ENCODE results near the gene TLE2.

DNA sequence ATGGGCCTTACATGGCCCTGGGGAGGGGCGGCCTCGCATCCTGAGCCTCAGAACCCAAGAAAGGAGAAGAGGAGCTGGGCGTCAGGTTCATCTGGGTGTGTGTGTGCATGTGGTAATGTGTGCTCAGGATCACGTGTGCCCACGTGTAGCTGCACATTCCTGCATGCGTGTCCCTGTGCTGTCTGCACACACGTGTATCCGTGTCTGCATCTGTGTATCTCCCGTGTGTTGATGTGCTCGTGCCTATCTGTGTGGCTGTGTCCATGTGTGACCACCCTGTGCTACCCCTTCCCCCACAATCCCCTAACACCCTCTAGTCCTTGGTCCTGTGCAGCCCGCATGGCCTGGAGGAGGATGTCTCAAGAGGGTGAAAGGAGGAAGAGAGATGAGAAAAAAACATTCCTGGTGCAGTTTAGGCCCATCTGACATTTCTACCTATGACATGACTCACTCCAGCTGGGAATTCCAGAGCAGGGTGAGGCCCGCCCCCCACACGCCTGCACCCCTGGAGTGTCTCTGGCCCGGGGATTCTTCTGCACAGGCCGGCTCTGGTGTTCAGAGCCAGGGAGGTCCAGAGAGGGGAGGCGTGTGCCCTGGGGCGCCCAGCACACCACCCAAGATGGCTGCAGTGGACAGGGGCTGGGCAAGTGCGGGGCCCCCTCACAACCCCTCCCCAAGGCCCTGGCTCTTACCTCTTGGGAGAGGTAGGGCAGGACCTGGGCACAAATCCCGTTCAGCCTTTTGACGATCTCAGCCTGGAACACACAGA lies 26.1 kb upstream of the TLE2 start:
- TF ChIP-seq POLR2A (IDR thresholded peaks at IDR 0.05; ENCODE audit: borderline replicate concordance, extremely low read depth, insufficient read depth, insufficient read length) (no peak), SIN3A (IDR thresholded peaks at IDR 0.05; ENCODE audit: low read depth) (peak; percentile 70; the same call in 1 of the 2 replicates), EZH2phosphoT487 (IDR thresholded peaks at IDR 0.05; ENCODE audit: borderline replicate concordance) (no peak), YY1 (IDR thresholded peaks at IDR 0.05; ENCODE audit: extremely low read depth, insufficient replicate concordance, low read depth, low read length) (no peak), EZH2 (IDR thresholded peaks at IDR 0.05) (no peak), POLR2AphosphoS5 (IDR thresholded peaks at IDR 0.05; ENCODE audit: low read depth, low read length) (no peak), SP1 (IDR thresholded peaks at IDR 0.05; ENCODE audit: low read depth) (peak; percentile 37; the same call in 1 of the 2 replicates), EGR1 (IDR thresholded peaks at IDR 0.05; ENCODE audit: low read depth) (no peak), CBX3 (IDR thresholded peaks at IDR 0.05; ENCODE audit: low read depth) (no peak)
- TF ChIP-seq, protein P1, sequence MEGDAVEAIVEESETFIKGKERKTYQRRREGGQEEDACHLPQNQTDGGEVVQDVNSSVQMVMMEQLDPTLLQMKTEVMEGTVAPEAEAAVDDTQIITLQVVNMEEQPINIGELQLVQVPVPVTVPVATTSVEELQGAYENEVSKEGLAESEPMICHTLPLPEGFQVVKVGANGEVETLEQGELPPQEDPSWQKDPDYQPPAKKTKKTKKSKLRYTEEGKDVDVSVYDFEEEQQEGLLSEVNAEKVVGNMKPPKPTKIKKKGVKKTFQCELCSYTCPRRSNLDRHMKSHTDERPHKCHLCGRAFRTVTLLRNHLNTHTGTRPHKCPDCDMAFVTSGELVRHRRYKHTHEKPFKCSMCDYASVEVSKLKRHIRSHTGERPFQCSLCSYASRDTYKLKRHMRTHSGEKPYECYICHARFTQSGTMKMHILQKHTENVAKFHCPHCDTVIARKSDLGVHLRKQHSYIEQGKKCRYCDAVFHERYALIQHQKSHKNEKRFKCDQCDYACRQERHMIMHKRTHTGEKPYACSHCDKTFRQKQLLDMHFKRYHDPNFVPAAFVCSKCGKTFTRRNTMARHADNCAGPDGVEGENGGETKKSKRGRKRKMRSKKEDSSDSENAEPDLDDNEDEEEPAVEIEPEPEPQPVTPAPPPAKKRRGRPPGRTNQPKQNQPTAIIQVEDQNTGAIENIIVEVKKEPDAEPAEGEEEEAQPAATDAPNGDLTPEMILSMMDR (IDR thresholded peaks at IDR 0.05 in 2 of 3, conservative IDR thresholded peaks at IDR 0.05 in 1 of 3; ENCODE audit: borderline replicate concordance in 1 of 3, insufficient read depth in 1 of 3, low read depth in 2 of 3, low read length in 2 of 3) = no peak
- TF ChIP-seq, protein P2, sequence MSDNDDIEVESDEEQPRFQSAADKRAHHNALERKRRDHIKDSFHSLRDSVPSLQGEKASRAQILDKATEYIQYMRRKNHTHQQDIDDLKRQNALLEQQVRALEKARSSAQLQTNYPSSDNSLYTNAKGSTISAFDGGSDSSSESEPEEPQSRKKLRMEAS (IDR thresholded peaks at IDR 0.05) = 0 out of 2 replicates have a peak, but pooled peaks have one; percentile 37
- TF ChIP-seq, protein P3, sequence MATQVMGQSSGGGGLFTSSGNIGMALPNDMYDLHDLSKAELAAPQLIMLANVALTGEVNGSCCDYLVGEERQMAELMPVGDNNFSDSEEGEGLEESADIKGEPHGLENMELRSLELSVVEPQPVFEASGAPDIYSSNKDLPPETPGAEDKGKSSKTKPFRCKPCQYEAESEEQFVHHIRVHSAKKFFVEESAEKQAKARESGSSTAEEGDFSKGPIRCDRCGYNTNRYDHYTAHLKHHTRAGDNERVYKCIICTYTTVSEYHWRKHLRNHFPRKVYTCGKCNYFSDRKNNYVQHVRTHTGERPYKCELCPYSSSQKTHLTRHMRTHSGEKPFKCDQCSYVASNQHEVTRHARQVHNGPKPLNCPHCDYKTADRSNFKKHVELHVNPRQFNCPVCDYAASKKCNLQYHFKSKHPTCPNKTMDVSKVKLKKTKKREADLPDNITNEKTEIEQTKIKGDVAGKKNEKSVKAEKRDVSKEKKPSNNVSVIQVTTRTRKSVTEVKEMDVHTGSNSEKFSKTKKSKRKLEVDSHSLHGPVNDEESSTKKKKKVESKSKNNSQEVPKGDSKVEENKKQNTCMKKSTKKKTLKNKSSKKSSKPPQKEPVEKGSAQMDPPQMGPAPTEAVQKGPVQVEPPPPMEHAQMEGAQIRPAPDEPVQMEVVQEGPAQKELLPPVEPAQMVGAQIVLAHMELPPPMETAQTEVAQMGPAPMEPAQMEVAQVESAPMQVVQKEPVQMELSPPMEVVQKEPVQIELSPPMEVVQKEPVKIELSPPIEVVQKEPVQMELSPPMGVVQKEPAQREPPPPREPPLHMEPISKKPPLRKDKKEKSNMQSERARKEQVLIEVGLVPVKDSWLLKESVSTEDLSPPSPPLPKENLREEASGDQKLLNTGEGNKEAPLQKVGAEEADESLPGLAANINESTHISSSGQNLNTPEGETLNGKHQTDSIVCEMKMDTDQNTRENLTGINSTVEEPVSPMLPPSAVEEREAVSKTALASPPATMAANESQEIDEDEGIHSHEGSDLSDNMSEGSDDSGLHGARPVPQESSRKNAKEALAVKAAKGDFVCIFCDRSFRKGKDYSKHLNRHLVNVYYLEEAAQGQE (IDR thresholded peaks at IDR 0.05; ENCODE audit: low read depth) = no peak

All from HCT116 (cell line).